ENCODE results near the gene ZBTB45. TPM values are rescaled to one million over a fixed set of nuclear protein-coding genes. Genes with fewer than 3 reads are reported as not detected.
A peak's percentile ranks its signal among the peaks of the same experiment; 100 is the strongest.

ZBTB45 gene
- total RNA-seq, 1 experiment from 2014 or later = 19.6 TPM

DNA sequence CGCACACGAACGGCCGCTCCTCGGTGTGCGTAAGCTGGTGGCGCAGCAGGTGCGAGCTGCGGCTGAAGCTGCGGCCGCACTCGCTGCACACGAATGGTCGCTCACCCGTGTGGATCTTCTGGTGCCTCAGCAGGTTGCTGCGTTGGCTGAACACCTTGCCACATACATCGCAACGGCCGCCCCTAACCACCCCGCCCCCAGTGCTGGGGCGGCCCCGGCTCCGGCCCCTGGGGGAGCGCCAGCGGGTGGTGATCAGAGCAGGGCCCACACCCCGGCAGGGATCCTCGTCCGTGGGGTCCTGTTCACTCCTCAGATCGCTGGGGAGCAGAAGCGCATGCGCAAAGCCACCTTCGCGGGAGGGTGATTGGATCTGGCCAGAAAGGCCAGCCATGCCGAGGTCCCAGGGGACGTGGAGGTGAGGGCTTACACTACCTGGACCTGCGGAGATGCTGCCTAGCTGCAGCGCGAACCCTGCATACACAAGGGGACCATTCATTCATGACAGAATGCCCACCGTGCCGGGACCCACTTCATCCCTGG lies 43.5 kb upstream of the ZBTB45 start:
- TF ChIP-seq, protein P1, sequence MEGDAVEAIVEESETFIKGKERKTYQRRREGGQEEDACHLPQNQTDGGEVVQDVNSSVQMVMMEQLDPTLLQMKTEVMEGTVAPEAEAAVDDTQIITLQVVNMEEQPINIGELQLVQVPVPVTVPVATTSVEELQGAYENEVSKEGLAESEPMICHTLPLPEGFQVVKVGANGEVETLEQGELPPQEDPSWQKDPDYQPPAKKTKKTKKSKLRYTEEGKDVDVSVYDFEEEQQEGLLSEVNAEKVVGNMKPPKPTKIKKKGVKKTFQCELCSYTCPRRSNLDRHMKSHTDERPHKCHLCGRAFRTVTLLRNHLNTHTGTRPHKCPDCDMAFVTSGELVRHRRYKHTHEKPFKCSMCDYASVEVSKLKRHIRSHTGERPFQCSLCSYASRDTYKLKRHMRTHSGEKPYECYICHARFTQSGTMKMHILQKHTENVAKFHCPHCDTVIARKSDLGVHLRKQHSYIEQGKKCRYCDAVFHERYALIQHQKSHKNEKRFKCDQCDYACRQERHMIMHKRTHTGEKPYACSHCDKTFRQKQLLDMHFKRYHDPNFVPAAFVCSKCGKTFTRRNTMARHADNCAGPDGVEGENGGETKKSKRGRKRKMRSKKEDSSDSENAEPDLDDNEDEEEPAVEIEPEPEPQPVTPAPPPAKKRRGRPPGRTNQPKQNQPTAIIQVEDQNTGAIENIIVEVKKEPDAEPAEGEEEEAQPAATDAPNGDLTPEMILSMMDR (IDR thresholded peaks at IDR 0.05; ENCODE audit: unreplicated experiment) = no peak
- Mint-ChIP-seq H3K4me1 (ENCODE audit: low read depth, unreplicated experiment) (peaks cover 10% of the 10 kb centered on the region), H3K36me3 (ENCODE audit: insufficient read depth, unreplicated experiment) (peaks cover 76% of the 10 kb centered on the region), H3K9me3 (ENCODE audit: low read depth, unreplicated experiment) (no peaks in the 10 kb centered on the region), H3K27ac (ENCODE audit: unreplicated experiment) (peak overlapping the region; percentile 26), H3K27me3 (ENCODE audit: unreplicated experiment) (peaks cover 35% of the 10 kb centered on the region), H3K4me3 (ENCODE audit: low read depth, unreplicated experiment) (peak overlapping the region; percentile 82)
- intact Hi-C loops (cut with micrococcal nuclease; ENCODE audit: unreplicated experiment) = no loop called here
- CTCF ChIA-PET = interaction anchor here (0.9 to 1.1 kb wide), 2 partner anchors 10 to 44 kb away, joined by 7 read pairs; partner anchors contain the start of gene ZBTB45
- no TSS peak for BruUV-seq (replicated peaks)
- DNase-seq = no peak

DNA sequence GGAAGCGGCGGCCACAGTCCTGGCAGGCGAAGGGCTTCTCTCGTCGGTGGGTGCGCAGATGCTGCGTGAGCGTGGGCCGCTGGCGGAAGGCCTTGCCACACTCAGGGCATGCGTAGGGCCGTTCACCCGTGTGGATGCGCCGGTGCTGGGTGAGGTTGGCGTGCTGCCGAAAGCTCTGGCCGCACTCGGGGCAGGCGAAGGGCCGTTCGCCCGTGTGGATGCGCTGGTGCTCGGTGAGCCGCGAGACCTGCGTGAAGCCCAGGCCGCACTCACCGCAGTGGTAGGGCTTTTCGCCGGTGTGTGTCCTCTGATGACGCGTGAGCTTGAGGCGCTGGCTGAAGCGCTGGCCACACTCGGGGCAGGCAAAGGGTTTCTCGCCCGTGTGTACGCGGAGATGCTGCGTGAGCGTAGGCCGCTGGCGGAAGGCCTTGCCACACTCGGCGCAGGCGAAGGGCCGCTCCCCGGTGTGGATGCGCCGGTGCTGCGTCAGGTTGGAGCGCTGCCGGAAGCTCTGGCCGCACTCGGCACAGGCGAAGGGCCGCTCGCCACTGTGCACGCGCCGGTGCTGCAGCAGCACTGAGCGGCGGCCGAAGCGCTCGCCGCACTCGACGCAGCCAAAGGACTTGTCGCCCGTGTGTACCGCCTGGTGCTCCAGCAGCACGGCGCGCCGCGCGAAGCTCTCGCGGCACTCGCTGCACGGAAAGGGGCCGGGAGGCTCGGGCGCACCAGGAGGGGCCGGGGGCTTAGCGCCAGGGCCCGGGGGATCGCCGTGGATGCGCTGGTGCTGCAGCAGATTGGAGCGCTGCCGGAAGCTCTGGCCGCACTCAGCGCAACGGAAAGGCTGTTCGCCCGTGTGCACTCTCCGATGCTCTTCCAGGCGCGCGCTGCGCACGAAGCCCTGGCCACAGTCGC lies 42.8 kb upstream of the ZBTB45 start:
- Mint-ChIP-seq H3K9me3 (ENCODE audit: low read depth, unreplicated experiment) (no peaks in the 10 kb centered on the region), H3K27me3 (ENCODE audit: unreplicated experiment) (peaks cover 35% of the 10 kb centered on the region), H3K27ac (ENCODE audit: unreplicated experiment) (peak overlapping the region; percentile 93), H3K36me3 (ENCODE audit: insufficient read depth, unreplicated experiment) (peaks cover 83% of the 10 kb centered on the region), H3K4me1 (ENCODE audit: low read depth, unreplicated experiment) (peaks cover 12% of the 10 kb centered on the region), H3K4me3 (ENCODE audit: low read depth, unreplicated experiment) (peak overlapping the region; percentile 82)
- intact Hi-C loops (cut with micrococcal nuclease; ENCODE audit: unreplicated experiment) = no loop called here
- CTCF ChIA-PET = interaction anchor here (0.9 to 1.1 kb wide), 2 partner anchors 10 to 43 kb away, joined by 7 read pairs; partner anchors contain the start of gene ZBTB45
- DNase-seq = peak; percentile 56
- TF ChIP-seq, protein P1 (IDR thresholded peaks at IDR 0.05; ENCODE audit: unreplicated experiment) = no peak
- BruUV-seq (replicated peaks) = no TSS peak

DNA sequence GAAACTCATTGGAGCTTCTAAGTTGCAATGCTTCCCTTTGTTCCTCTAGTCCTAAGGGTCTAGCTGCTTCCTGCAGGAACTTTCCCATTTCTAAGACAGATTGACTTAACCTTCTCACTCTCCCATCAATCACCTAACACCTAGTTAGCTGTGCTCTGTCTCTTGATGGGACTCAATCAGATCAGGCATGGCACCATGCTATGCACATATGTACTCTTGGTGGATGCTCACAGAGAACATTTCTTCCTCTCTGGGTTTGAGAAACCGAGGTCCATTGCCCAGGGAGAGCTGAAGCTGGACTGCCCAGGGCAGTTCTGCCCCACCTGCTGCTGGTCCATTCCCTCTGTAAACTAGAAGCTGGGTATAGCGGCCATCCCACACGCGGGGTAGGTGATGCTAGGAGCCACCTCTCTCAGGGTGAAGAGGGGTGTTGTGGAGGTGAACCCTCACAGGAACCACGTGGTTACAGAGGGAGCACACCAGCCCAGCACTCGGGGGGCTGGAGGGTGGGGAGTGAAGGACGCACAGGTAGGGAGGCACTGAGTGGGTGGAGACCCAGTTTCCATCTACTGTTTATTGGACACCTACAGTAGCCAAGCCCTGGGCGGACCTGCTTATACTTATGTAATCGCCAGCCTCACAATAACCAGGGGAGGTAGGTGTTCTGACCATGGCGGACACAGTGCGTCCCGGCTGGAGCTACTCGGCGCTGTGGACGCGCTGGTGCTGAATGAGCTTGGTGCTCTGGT lies 41.9 kb upstream of the ZBTB45 start:
- DNase-seq = no peak
- Mint-ChIP-seq H3K4me1 (ENCODE audit: low read depth, unreplicated experiment) (peaks cover 21% of the 10 kb centered on the region), H3K36me3 (ENCODE audit: insufficient read depth, unreplicated experiment) (peaks cover 92% of the 10 kb centered on the region), H3K4me3 (ENCODE audit: low read depth, unreplicated experiment) (peak overlapping the region; percentile 82), H3K9me3 (ENCODE audit: low read depth, unreplicated experiment) (no peaks in the 10 kb centered on the region), H3K27me3 (ENCODE audit: unreplicated experiment) (peaks cover 35% of the 10 kb centered on the region), H3K27ac (ENCODE audit: unreplicated experiment) (peak overlapping the region; percentile 93)
- TF ChIP-seq, protein P1 (IDR thresholded peaks at IDR 0.05; ENCODE audit: unreplicated experiment) = no peak
- intact Hi-C loops (cut with micrococcal nuclease; ENCODE audit: unreplicated experiment) = no loop called here
- BruUV-seq (replicated peaks) = no TSS peak
- CTCF ChIA-PET = interaction anchor here (0.5 kb wide), 1 partner anchor 15 kb away, joined by 8 read pairs; no protein-coding TSS in a partner anchor

DNA sequence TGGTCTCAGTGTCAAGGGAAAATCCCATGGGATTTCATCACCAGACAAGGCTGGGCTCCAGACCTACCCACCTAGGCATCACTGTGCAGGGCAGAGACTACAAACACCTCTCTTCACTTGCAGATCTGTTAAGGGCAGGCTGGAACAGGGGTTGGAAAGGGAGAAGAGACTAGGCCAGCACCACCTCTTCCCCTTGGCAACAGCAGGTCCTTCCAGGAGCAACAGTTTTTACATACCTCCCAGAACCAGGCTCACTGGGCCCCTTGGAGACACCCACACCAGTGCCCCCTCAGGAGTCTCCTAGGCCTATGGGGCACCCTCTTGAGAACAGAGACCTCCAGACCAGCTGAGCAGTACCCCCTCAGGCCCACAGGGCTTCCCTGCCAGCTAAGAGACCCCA lies 41.3 kb upstream of the ZBTB45 start:
- CTCF ChIA-PET = interaction anchor here (0.5 kb wide), 1 partner anchor 16 kb away, joined by 8 read pairs; no protein-coding TSS in a partner anchor
- Mint-ChIP-seq H3K9me3 (ENCODE audit: low read depth, unreplicated experiment) (no peaks in the 10 kb centered on the region), H3K4me1 (ENCODE audit: low read depth, unreplicated experiment) (peaks cover 26% of the 10 kb centered on the region), H3K27me3 (ENCODE audit: unreplicated experiment) (peaks cover 35% of the 10 kb centered on the region), H3K36me3 (ENCODE audit: insufficient read depth, unreplicated experiment) (peaks cover 92% of the 10 kb centered on the region), H3K27ac (ENCODE audit: unreplicated experiment) (peak overlapping the region; percentile 93), H3K4me3 (ENCODE audit: low read depth, unreplicated experiment) (no peak overlapping the region)
- no peak for DNase-seq
- intact Hi-C loops (cut with micrococcal nuclease; ENCODE audit: unreplicated experiment) = no loop called here
- TF ChIP-seq, protein P1 (IDR thresholded peaks at IDR 0.05; ENCODE audit: unreplicated experiment) = no peak
- no TSS peak for BruUV-seq (replicated peaks)
